CD4-positive, alpha-beta T cell (primary cell): Measurements from ENCODE around the gene ACACA. TPM values are rescaled to one million over a fixed set of nuclear protein-coding genes. Genes with fewer than 3 reads are reported as not detected.

Experiments used
- ATAC-seq: fragments of 200-7000 bp; cut with Tn5 transposase; one replicate; pipeline ENCODE4 v1.10.0; 2022; ENCODE audit warnings: mild to moderate bottlenecking; ENCODE audit not compliant: poor library complexity
- CTCF ChIA-PET: fragments of 350-600 bp; sonication (Branson Sonifier 250); formaldehyde crosslinking; loops from one replicate; lab custom pipeline; 2021; ENCODE audit warnings: antibody characterized with exemption, inconsistent platforms; lab: Charles Lee
- POLR2A ChIA-PET: fragments of 350-600 bp; sonication (Branson Sonifier 250); formaldehyde crosslinking; loops from one replicate; lab custom pipeline; 2021; ENCODE audit warnings: antibody characterized with exemption, inconsistent platforms; lab: Charles Lee
- DNase-seq, 14 experiments: peaks; one replicate each; pipeline ENCODE4 v3.0.0-alpha.2; 2013 to 2020; ENCODE audit warnings: mixed read lengths in 2 of 14
- H3K27ac ChIP-seq, 2 donors: one replicate each; pipeline versions ENCODE4 v1.5.1 to v1.7.0; 2013; ENCODE audit warnings: low read length in 2 of 2, low read depth in 1 of 2, mild to moderate bottlenecking in 1 of 2
- H3K27me3 ChIP-seq, 2 experiments: 1 replicate in 1 of 2; 2 replicates in 1 of 2; pipeline versions ENCODE4 v1.6.1 to v1.7.0; 2013; ENCODE audit warnings: low read length in 2 of 2, control low read depth in 1 of 2, mild to moderate bottlenecking in 1 of 2, moderate library complexity in 1 of 2; ENCODE audit not compliant: insufficient read depth in 2 of 2, control insufficient read depth in 1 of 2
- H3K36me3 ChIP-seq: one replicate; pipeline ENCODE4 v1.6.1; 2013; ENCODE audit warnings: low read length, control low read depth; ENCODE audit not compliant: insufficient read depth
- H3K4me1 ChIP-seq: one replicate; pipeline ENCODE4 v1.6.1; 2013; ENCODE audit warnings: low read length, control low read depth; ENCODE audit not compliant: insufficient read depth
- H3K4me3 ChIP-seq: one replicate; pipeline ENCODE4 v1.5.1; 2013; ENCODE audit warnings: mild to moderate bottlenecking, low read length, moderate library complexity
- H3K9me3 ChIP-seq, 2 experiments: 1 replicate in 1 of 2; 2 replicates in 1 of 2; pipeline versions ENCODE4 v1.6.1 to v1.7.0; 2013; ENCODE audit warnings: low read length in 2 of 2, mild to moderate bottlenecking in 2 of 2, control low read depth in 1 of 2, moderate library complexity in 1 of 2; ENCODE audit not compliant: control insufficient read depth in 1 of 2, insufficient read depth in 1 of 2
- H3K27ac Mint-ChIP-seq: one replicate; pipeline ENCODE4 v1.8.0; 2020; ENCODE audit warnings: mixed read lengths
- H3K27me3 Mint-ChIP-seq: one replicate; pipeline ENCODE4 v1.8.0; 2021; ENCODE audit warnings: mixed read lengths
- H3K36me3 Mint-ChIP-seq: one replicate; pipeline ENCODE4 v1.8.0; 2021; ENCODE audit warnings: low read depth, mixed read lengths
- H3K4me1 Mint-ChIP-seq: one replicate; pipeline ENCODE4 v1.8.0; 2021; ENCODE audit warnings: low read depth, mixed read lengths
- H3K4me3 Mint-ChIP-seq: one replicate; pipeline ENCODE4 v1.8.0; 2020; ENCODE audit warnings: mild to moderate bottlenecking, mixed read lengths
- H3K9me3 Mint-ChIP-seq: one replicate; pipeline ENCODE4 v1.8.0; 2020; ENCODE audit warnings: mixed read lengths
- CTCF ChIP-seq: fragments of 200-600 bp; IDR thresholded peaks from one replicate; pipeline ENCODE4 v1.8.0; 2022; ENCODE audit warnings: antibody characterized with exemption, mild to moderate bottlenecking
- intact Hi-C, 2 experiments: fragments of 100-400 bp; cut with DNase I in 1 of 2; cut with micrococcal nuclease in 1 of 2; formaldehyde crosslinking; loops; one replicate each; pipeline versions ENCODE4 v1.15.1 to v1.9.0; 2023 to 2025; cut with DNase I, micrococcal nuclease
- total RNA-seq, 174 experiments: library from RNA in 2 of 174; stranded (reverse) in 2 of 174; gene quantifications; one replicate each; pipeline ENCODE4 v1.2.3 and lab custom pipeline; 2021 to 2026

The ACACA gene
- total RNA-seq, 2 experiments from 2014 or later: 26.0 to 28.9 TPM

GRCh38 chr17:37098910-37099664 is 307.5 kb downstream of the ACACA start:
- no peaks in the 10 kb centered on the region for H3K4me1 ChIP-seq
- H3K27me3 ChIP-seq: no peaks in the 10 kb centered on the region
- CTCF ChIA-PET: no interaction called here
- H3K36me3 Mint-ChIP-seq: peaks cover 57% of the 10 kb centered on the region
- no peaks in the 10 kb centered on the region for H3K9me3 ChIP-seq
- intact Hi-C loops: no loop called here
- no peak for TF ChIP-seq CTCF
- ATAC-seq (no peak), DNase-seq (no peak)
- no peaks in the 10 kb centered on the region for H3K27me3 Mint-ChIP-seq
- peaks cover 11% of the 10 kb centered on the region for H3K4me1 Mint-ChIP-seq
- no peaks in the 10 kb centered on the region for H3K9me3 Mint-ChIP-seq
- H3K36me3 ChIP-seq: peaks cover 20% of the 10 kb centered on the region
- H3K27ac Mint-ChIP-seq: no peak overlapping the region
- POLR2A ChIA-PET: no interaction called here
- H3K4me3 Mint-ChIP-seq: no peak overlapping the region
- no peak overlapping the region for H3K4me3 ChIP-seq
- H3K27ac ChIP-seq: no peak overlapping the region

GRCh38 chr17:37098152-37098551 is 308.5 kb downstream of the ACACA start:
- ATAC-seq: no peak
- peaks cover 20% of the 10 kb centered on the region for H3K36me3 ChIP-seq
- Mint-ChIP-seq H3K27ac (no peak overlapping the region), H3K27me3 (no peaks in the 10 kb centered on the region), H3K4me3 (no peak overlapping the region), H3K4me1 (peaks cover 14% of the 10 kb centered on the region), H3K9me3 (no peaks in the 10 kb centered on the region), H3K36me3 (peaks cover 57% of the 10 kb centered on the region)
- TF ChIP-seq CTCF: no peak
- no peaks in the 10 kb centered on the region for H3K4me1 ChIP-seq
- intact Hi-C loops: no loop called here
- ChIA-PET POLR2A (no interaction called here), CTCF (no interaction called here)
- no peak for DNase-seq
- H3K9me3 ChIP-seq: no peaks in the 10 kb centered on the region
- no peak overlapping the region for H3K4me3 ChIP-seq
- no peaks in the 10 kb centered on the region for H3K27me3 ChIP-seq
- no peak overlapping the region for H3K27ac ChIP-seq

- peaks cover 20% of the 10 kb centered on the region for H3K36me3 ChIP-seq
- peaks cover 14% of the 10 kb centered on the region for H3K4me1 Mint-ChIP-seq
- ChIA-PET CTCF (no interaction called here), POLR2A (interaction anchor here (0.7 kb wide), 1 partner anchor 37 kb away, joined by 3 read pairs; no protein-coding TSS in a partner anchor)
- H3K27me3 ChIP-seq: no peaks in the 10 kb centered on the region
- H3K4me3 Mint-ChIP-seq: no peak overlapping the region
- DNase-seq (no peak), ATAC-seq (no peak)
- no peaks in the 10 kb centered on the region for H3K9me3 Mint-ChIP-seq
- no peak overlapping the region for H3K27ac Mint-ChIP-seq
- TF ChIP-seq CTCF: no peak
- H3K4me1 ChIP-seq: no peaks in the 10 kb centered on the region
- H3K27ac ChIP-seq: no peak overlapping the region
- intact Hi-C loops: no loop called here
- H3K9me3 ChIP-seq: no peaks in the 10 kb centered on the region
- no peaks in the 10 kb centered on the region for H3K27me3 Mint-ChIP-seq
- H3K36me3 Mint-ChIP-seq: peaks cover 55% of the 10 kb centered on the region
- H3K4me3 ChIP-seq: no peak overlapping the region
These were observed 309.5 kb downstream of the ACACA start for GRCh38 chr17:37097154-37097553.
